Activated T-helper 17 cell treated with anti-CD3 and anti-CD28 coated beads, Interleukin-2, amount 50 U/mL, for 72 hours (primary cell): Measurements from ENCODE around the gene RAP1GDS1. TPM values are rescaled to one million over a fixed set of nuclear protein-coding genes. Genes with fewer than 3 reads are reported as not detected.
A peak's percentile ranks its signal among the peaks of the same experiment; 100 is the strongest.
"Not testable (repeated sequence)": the region's sequence is repeated elsewhere in the genome, so short reads cannot be mapped to it uniquely, and the experiment has no call there.

Experiments used
- ATAC-seq: fragments of 150-1000 bp; cut with Tn5 transposase; replicated peaks from 2 replicates; pipeline ENCODE4 v1.10.0; 2021; ENCODE audit warnings: mild to moderate bottlenecking, moderate library complexity
- H3K27ac Mint-ChIP-seq: one replicate; pipeline ENCODE4 v1.8.0; 2022; ENCODE audit warnings: mixed read lengths
- H3K27me3 Mint-ChIP-seq: one replicate; pipeline ENCODE4 v1.8.0; 2022; ENCODE audit warnings: mixed read lengths
- H3K36me3 Mint-ChIP-seq: one replicate; pipeline ENCODE4 v1.8.0; 2022; ENCODE audit warnings: low read depth, mild to moderate bottlenecking, mixed read lengths
- H3K4me1 Mint-ChIP-seq: one replicate; pipeline ENCODE4 v1.8.0; 2022; ENCODE audit warnings: mixed read lengths
- H3K4me3 Mint-ChIP-seq: one replicate; pipeline ENCODE4 v1.8.0; 2022; ENCODE audit warnings: mild to moderate bottlenecking, mixed read lengths
- H3K9me3 Mint-ChIP-seq: one replicate; pipeline ENCODE4 v1.8.0; 2022; ENCODE audit warnings: mixed read lengths
- total RNA-seq, 2 donors: library from RNA; stranded (reverse); gene quantifications; one replicate each; pipeline ENCODE4 v1.2.3, GENCODE V29; 2022

Gene RAP1GDS1
- total RNA-seq, 2 donors from 2014 or later: 29.8 to 66.1 TPM

DNA sequence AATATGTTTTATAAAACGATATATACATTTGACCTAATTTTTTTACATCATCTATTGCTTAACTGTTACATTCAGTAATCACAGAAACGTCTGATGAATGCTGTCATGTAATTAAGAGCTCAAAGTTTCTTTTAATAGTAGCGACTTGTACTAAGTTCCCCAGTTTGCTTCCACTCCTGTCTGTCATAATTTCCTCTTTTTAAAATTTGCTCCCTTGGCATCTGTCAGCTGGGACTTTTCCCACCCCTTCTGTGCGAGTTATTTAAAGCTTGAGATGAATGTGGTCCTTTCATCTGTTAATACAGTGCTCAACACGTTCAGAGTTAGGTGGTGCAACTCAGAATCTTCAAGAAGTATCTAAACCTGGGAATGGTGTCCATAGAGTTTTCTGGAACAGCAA lies 1.2 kb downstream of the RAP1GDS1 start:
- Mint-ChIP-seq H3K4me1 (peaks cover 29% of the 10 kb centered on the region), H3K27ac (peak overlapping the region; percentile 93), H3K9me3 (no peaks in the 10 kb centered on the region), H3K27me3 (no peaks in the 10 kb centered on the region), H3K36me3 (peaks cover 13% of the 10 kb centered on the region), H3K4me3 (peak overlapping the region; percentile 96)
- no peak for ATAC-seq

DNA sequence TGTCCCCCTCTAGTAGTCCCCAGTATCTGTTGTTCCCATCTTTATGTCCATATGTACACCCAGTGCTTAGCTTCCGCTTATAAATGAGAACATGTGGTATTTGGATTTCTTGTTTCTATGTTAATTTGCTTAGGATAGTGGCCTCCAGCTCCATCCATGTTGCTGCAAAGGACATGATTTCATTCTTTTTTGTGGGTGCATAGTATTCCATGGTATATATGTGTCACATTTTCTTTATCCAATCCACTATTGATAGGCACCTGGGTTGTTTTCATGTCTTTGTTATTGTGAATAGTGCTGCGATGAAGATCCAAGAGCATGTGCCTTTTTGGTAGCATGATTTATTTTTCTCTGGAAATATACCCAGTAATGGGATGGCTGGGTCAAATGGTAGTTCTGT lies 6.3 kb downstream of the RAP1GDS1 start:
- H3K9me3 Mint-ChIP-seq: no peaks in the 10 kb centered on the region
- ATAC-seq: no peak
- peaks cover 29% of the 10 kb centered on the region for H3K36me3 Mint-ChIP-seq
- H3K4me1 Mint-ChIP-seq: peaks cover 32% of the 10 kb centered on the region
- no peak overlapping the region for H3K4me3 Mint-ChIP-seq
- H3K27ac Mint-ChIP-seq: no peak overlapping the region
- H3K27me3 Mint-ChIP-seq: no peaks in the 10 kb centered on the region

DNA sequence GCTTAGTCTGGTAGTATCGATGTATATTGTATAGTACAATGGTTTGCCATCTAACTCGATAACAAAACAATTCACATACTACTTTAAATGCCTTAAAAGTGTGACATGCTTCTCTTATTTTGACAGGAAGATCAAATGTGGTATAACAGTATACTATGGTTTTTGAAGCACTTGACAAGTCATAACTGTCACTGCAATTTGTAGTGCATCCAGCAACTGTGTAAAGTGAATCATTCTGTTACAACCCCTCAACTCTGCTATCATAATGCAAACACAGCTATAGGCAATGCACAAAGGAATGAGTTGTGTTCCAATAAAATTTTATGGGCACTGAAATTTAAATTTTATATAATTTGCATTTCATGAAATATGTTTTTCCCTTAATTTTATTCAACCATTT lies 14.0 kb downstream of the RAP1GDS1 start:
- H3K27me3 Mint-ChIP-seq: no peaks in the 10 kb centered on the region
- H3K9me3 Mint-ChIP-seq: no peaks in the 10 kb centered on the region
- peaks cover 19% of the 10 kb centered on the region for H3K4me1 Mint-ChIP-seq
- H3K27ac Mint-ChIP-seq: no peak overlapping the region
- ATAC-seq: peak; percentile 86
- peaks cover 8% of the 10 kb centered on the region for H3K36me3 Mint-ChIP-seq
- H3K4me3 Mint-ChIP-seq: no peak overlapping the region

- peak; percentile 96 for ATAC-seq
Measured at GRCh38 chr4:98283219-98284189, 22.3 kb downstream of the RAP1GDS1 start.

GRCh38 chr4:98284640-98285046 lies 23.5 kb downstream of the RAP1GDS1 start:
- ATAC-seq: peak; percentile 64
- Mint-ChIP-seq H3K4me3 (no peak overlapping the region), H3K27me3 (no peaks in the 10 kb centered on the region), H3K27ac (no peak overlapping the region), H3K36me3 (peaks cover 6% of the 10 kb centered on the region), H3K4me1 (peaks cover 39% of the 10 kb centered on the region), H3K9me3 (no peaks in the 10 kb centered on the region)

More at GRCh38 chr4:98283219-98284189, 22.3 kb downstream of the RAP1GDS1 start:
- Mint-ChIP-seq H3K27me3 (no peaks in the 10 kb centered on the region), H3K27ac (peak overlapping the region; percentile 81), H3K4me1 (peaks cover 29% of the 10 kb centered on the region), H3K4me3 (peak overlapping the region; percentile 57), H3K36me3 (peaks cover 6% of the 10 kb centered on the region), H3K9me3 (no peaks in the 10 kb centered on the region)

- H3K4me3 Mint-ChIP-seq: no peak overlapping the region
- H3K4me1 Mint-ChIP-seq: peaks cover 42% of the 10 kb centered on the region
- peaks cover 6% of the 10 kb centered on the region for H3K36me3 Mint-ChIP-seq
- no peak for ATAC-seq
- no peak overlapping the region for H3K27ac Mint-ChIP-seq
- no peaks in the 10 kb centered on the region for H3K9me3 Mint-ChIP-seq
- H3K27me3 Mint-ChIP-seq: no peaks in the 10 kb centered on the region
Measured at GRCh38 chr4:98285676-98286075, 24.5 kb downstream of the RAP1GDS1 start.

DNA sequence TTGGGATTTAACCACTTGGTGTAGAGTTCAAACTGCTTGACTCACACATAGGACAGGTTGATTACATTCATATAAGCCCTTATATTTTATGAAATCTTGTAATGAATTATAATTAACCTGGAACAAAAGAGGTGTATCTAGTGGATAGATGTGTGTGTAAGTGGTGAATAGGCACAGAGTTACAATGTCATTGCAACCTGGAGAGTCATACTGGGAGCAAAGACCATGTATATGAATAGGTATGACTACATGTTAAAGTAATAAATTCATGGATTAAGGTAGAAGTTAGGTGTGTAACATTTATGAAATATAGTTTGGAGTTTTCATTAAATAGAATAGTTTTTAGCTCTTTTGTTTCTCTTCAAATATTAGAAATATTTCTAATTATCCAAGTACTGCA lies 26.1 kb downstream of the RAP1GDS1 start:
- H3K4me3 Mint-ChIP-seq: no peak overlapping the region
- peaks cover 38% of the 10 kb centered on the region for H3K4me1 Mint-ChIP-seq

DNA sequence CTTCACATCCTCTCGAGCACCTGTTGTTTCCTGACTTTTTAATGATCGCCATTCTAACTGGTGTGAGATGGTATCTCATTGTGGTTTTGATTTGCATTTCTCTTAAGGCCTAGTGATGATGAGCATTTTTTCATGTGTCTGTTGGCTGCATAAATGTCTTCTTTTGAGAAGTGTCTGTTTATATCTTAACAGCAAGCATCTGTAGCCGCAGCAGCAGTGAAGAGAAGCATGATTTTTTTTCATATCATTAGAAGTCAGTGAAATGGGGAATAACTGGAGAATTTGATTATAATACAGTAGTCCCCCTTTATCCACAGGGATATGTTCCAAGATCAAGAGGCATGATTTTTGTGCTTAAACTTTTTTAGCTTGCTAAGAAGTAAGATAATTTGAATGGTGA lies 27.5 kb downstream of the RAP1GDS1 start:
- Mint-ChIP-seq H3K4me3 (peak overlapping the region; percentile 75), H3K4me1 (peaks cover 31% of the 10 kb centered on the region), H3K27ac (peak overlapping the region; percentile 75)
- H3K27me3 Mint-ChIP-seq, ATAC-seq, H3K9me3 Mint-ChIP-seq, H3K36me3 Mint-ChIP-seq: not testable (repeated sequence)

More for the DNA sequence above, 26.1 kb downstream of the RAP1GDS1 start:
- Mint-ChIP-seq H3K27ac (no peak overlapping the region), H3K9me3 (no peaks in the 10 kb centered on the region), H3K36me3 (peaks cover 5% of the 10 kb centered on the region), H3K27me3 (no peaks in the 10 kb centered on the region)
- ATAC-seq: peak; percentile 24

- peaks cover 35% of the 10 kb centered on the region for H3K4me1 Mint-ChIP-seq
- peak overlapping the region; percentile 75 for H3K4me3 Mint-ChIP-seq
- peaks cover 15% of the 10 kb centered on the region for H3K36me3 Mint-ChIP-seq
- H3K27me3 Mint-ChIP-seq: no peaks in the 10 kb centered on the region
- H3K9me3 Mint-ChIP-seq: no peaks in the 10 kb centered on the region
- peak overlapping the region; percentile 41 for H3K27ac Mint-ChIP-seq
- ATAC-seq: peak; percentile 71
Measured at GRCh38 chr4:98289375-98289774, 28.2 kb downstream of the RAP1GDS1 start.

DNA sequence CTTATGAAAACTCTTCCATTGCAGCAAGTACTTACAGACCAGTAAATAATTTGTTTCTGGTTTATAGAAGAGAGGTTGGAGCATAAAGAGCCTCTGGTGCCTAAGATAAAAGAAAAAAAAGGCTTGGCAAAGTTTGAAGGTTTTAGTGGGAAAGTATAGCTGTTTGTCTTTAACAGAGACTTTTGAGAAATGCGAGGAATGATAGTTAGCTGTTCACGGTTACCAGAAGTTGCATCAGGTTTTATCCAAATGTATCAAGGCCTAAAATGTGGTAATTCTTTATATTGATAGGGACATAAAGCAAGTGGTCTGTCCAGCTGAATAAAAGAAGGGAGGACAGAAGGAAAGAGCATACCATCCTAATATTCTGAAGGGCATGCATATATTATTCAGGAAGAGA lies 29.3 kb downstream of the RAP1GDS1 start:
- Mint-ChIP-seq H3K36me3 (peaks cover 26% of the 10 kb centered on the region), H3K4me3 (no peak overlapping the region), H3K9me3 (no peaks in the 10 kb centered on the region), H3K27me3 (no peaks in the 10 kb centered on the region), H3K4me1 (peaks cover 35% of the 10 kb centered on the region), H3K27ac (no peak overlapping the region)
- no peak for ATAC-seq

GRCh38 chr4:98293104-98293887 lies 32.1 kb downstream of the RAP1GDS1 start:
- peaks cover 39% of the 10 kb centered on the region for H3K4me1 Mint-ChIP-seq
- H3K27me3 Mint-ChIP-seq: no peaks in the 10 kb centered on the region
- H3K4me3 Mint-ChIP-seq: peak overlapping the region; percentile 50
- peak; percentile 63 for ATAC-seq
- H3K36me3 Mint-ChIP-seq: peaks cover 47% of the 10 kb centered on the region
- peak overlapping the region; percentile 68 for H3K27ac Mint-ChIP-seq
- H3K9me3 Mint-ChIP-seq: no peaks in the 10 kb centered on the region

GRCh38 chr4:98298022-98298421 lies 36.8 kb downstream of the RAP1GDS1 start:
- Mint-ChIP-seq H3K27ac (no peak overlapping the region), H3K4me1 (peaks cover 23% of the 10 kb centered on the region), H3K9me3 (peaks cover 3% of the 10 kb centered on the region), H3K36me3 (peaks cover 79% of the 10 kb centered on the region), H3K27me3 (no peaks in the 10 kb centered on the region), H3K4me3 (no peak overlapping the region)
- no peak for ATAC-seq

- ATAC-seq: no peak
- Mint-ChIP-seq H3K4me3 (no peak overlapping the region), H3K27ac (no peak overlapping the region), H3K9me3 (peaks cover 3% of the 10 kb centered on the region), H3K36me3 (peaks cover 54% of the 10 kb centered on the region), H3K27me3 (no peaks in the 10 kb centered on the region), H3K4me1 (peaks cover 14% of the 10 kb centered on the region)
Measured at GRCh38 chr4:98300706-98301105, 39.5 kb downstream of the RAP1GDS1 start.

GRCh38 chr4:98305576-98305975 lies 44.4 kb downstream of the RAP1GDS1 start:
- H3K27ac Mint-ChIP-seq: no peak overlapping the region

More at GRCh38 chr4:98305576-98305975, 44.4 kb downstream of the RAP1GDS1 start:
- no peaks in the 10 kb centered on the region for H3K9me3 Mint-ChIP-seq
- ATAC-seq: no peak
- no peak overlapping the region for H3K4me3 Mint-ChIP-seq
- H3K27me3 Mint-ChIP-seq: no peaks in the 10 kb centered on the region
- peaks cover 4% of the 10 kb centered on the region for H3K4me1 Mint-ChIP-seq
- H3K36me3 Mint-ChIP-seq: peaks cover 15% of the 10 kb centered on the region
